A673 (cell line): Measurements from ENCODE around the gene BSDC1. TPM values are rescaled to one million over a fixed set of nuclear protein-coding genes. Genes with fewer than 3 reads are reported as not detected.
A peak's percentile ranks its signal among the peaks of the same experiment; 100 is the strongest.

Experiments used
- BruUV-seq: library from RNA; stranded (reverse); fragments of 400-500 nt; replicated peaks from 2 replicates; lab custom pipeline; 2021; lab: Mats Ljungman, UMichigan
- CTCF ChIA-PET: fragments of 300-600 bp; sonication (Branson Sonifier 250); formaldehyde crosslinking; loops from one replicate; lab custom pipeline; 2022; ENCODE audit warnings: antibody characterized with exemption; lab: Charles Lee
- POLR2A ChIA-PET: fragments of 300-600 bp; sonication (Branson Sonifier 250); formaldehyde crosslinking; loops from one replicate; lab custom pipeline; 2022; ENCODE audit warnings: antibody characterized with exemption; ENCODE audit not compliant: low non-redundant PET; lab: Charles Lee
- DNase-seq: peaks from one replicate; pipeline ENCODE4 v3.0.0-alpha.2; 2015; ENCODE audit warnings: low spot score
- H3K27ac ChIP-seq: fragments of 200-600 bp; sonication (generic); 2 replicates; pipeline ENCODE4 v1.5.1; 2016; ENCODE audit warnings: mixed run types, low read depth, mild to moderate bottlenecking, mixed read lengths, antibody characterized with exemption, low read length; ENCODE audit not compliant: poor library complexity, severe bottlenecking
- H3K27me3 ChIP-seq: fragments of 200-600 bp; sonication (generic); replicated peaks from 2 replicates; pipeline ENCODE4 v1.6.1; 2017; ENCODE audit warnings: mixed run types, low read depth, mild to moderate bottlenecking, mixed read lengths, antibody characterized with exemption, low read length; ENCODE audit not compliant: insufficient read depth, poor library complexity
- H3K36me3 ChIP-seq: fragments of 200-600 bp; sonication (generic); 2 replicates; pipeline ENCODE4 v1.6.1; 2016; ENCODE audit warnings: mixed run types, mild to moderate bottlenecking, mixed read lengths, antibody characterized with exemption, low read length; ENCODE audit not compliant: insufficient read depth, poor library complexity, severe bottlenecking
- H3K4me1 ChIP-seq: fragments of 200-600 bp; sonication (generic); 2 replicates; pipeline ENCODE4 v1.6.1; 2017; ENCODE audit warnings: mixed run types, mild to moderate bottlenecking, mixed read lengths, antibody characterized with exemption, low read length; ENCODE audit not compliant: insufficient read depth, poor library complexity, severe bottlenecking
- H3K4me3 ChIP-seq: fragments of 200-600 bp; sonication (generic); 2 replicates; pipeline ENCODE4 v1.5.1; 2016; ENCODE audit warnings: low read depth, mixed run types, mild to moderate bottlenecking, mixed read lengths, low read length; ENCODE audit not compliant: poor library complexity, severe bottlenecking
- H3K9me3 ChIP-seq: fragments of 200-600 bp; sonication (generic); 2 replicates; pipeline ENCODE4 v1.6.1; 2016; ENCODE audit warnings: mixed run types, low read depth, mild to moderate bottlenecking, mixed read lengths, antibody characterized with exemption, low read length; ENCODE audit not compliant: poor library complexity, severe bottlenecking
- EZH2 ChIP-seq: fragments of 200-600 bp; sonication (generic); IDR thresholded peaks from 2 replicates; pipeline ENCODE4 v1.6.1; 2017; ENCODE audit warnings: borderline replicate concordance, low read depth, mild to moderate bottlenecking, mixed read lengths, antibody characterized with exemption, low read length; ENCODE audit not compliant: poor library complexity, severe bottlenecking
- intact Hi-C: fragments of 100-400 bp; cut with micrococcal nuclease; formaldehyde crosslinking; loops from one replicate; pipeline ENCODE4 v1.10.0; 2022; ENCODE audit not compliant: unreplicated experiment
- total RNA-seq: library from RNA; stranded (reverse); gene quantifications from 2 replicates; pipeline ENCODE4 v1.2.3, GENCODE V29; 2021
- TF ChIP-seq, protein P1 (sequence below): fragments of 300-800, 200-600 bp; sonication (generic); conservative IDR thresholded peaks from 2 replicates; pipeline ENCODE4 v1.5.1; 2017; ENCODE audit warnings: low read depth, mild to moderate bottlenecking, antibody characterized with exemption, low read length, moderate library complexity, mixed read lengths

The BSDC1 gene
- total RNA-seq, 1 experiment from 2014 or later = 48.0 TPM

DNA sequence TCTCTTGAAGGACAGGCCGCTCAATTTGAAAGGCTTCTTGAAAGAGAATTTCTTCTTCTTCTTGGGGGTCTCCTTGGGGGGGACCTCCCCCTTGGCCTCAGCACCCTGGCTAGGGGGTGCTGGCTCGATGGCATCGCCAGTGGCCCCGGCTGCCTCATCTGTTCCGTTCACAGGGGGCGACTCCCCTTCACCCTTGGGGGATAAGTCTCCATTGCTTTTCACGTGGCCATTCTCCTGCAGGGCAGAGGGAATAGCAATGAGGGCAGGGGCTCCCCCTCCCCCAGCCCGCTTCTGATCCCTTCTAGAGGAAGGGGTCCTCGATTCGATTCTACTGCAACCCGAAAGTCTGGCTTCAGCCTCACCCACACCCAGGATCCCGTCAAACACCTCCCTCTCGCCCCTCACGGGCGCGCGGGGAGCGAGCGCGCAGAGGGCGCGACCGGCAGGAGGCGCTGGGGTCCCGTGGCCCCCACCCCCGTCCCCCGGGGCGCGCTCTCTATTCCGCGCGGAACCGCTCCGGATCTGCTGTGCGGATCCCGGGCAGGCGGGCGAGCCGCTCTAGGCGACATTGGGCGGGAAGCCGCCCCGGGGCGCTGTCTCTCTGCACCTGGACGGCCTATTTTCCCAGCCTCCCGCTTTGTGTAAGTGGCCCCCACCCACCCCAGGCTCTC is 59.2 kb downstream of the BSDC1 start:
- intact Hi-C loops = loop anchor here (5.0 to 10.0 kb wide), 2 partner anchors 57 to 110 kb away; partner anchors contain the start of genes BSDC1, EIF3I and TMEM234

GRCh38 chr1:32334274-32334861 is 59.9 kb downstream of the BSDC1 start:
- Histone ChIP-seq H3K4me3 (peak overlapping the region; percentile 99), H3K36me3 (peaks cover 51% of the 10 kb centered on the region), H3K9me3 (no peaks in the 10 kb centered on the region), H3K27me3 (no peaks in the 10 kb centered on the region), H3K27ac (peak overlapping the region; percentile 96), H3K4me1 (peaks cover 15% of the 10 kb centered on the region)
- no TSS peak for BruUV-seq
- CTCF ChIA-PET = no interaction called here
- TF ChIP-seq, protein P1, sequence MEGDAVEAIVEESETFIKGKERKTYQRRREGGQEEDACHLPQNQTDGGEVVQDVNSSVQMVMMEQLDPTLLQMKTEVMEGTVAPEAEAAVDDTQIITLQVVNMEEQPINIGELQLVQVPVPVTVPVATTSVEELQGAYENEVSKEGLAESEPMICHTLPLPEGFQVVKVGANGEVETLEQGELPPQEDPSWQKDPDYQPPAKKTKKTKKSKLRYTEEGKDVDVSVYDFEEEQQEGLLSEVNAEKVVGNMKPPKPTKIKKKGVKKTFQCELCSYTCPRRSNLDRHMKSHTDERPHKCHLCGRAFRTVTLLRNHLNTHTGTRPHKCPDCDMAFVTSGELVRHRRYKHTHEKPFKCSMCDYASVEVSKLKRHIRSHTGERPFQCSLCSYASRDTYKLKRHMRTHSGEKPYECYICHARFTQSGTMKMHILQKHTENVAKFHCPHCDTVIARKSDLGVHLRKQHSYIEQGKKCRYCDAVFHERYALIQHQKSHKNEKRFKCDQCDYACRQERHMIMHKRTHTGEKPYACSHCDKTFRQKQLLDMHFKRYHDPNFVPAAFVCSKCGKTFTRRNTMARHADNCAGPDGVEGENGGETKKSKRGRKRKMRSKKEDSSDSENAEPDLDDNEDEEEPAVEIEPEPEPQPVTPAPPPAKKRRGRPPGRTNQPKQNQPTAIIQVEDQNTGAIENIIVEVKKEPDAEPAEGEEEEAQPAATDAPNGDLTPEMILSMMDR = no peak
- TF ChIP-seq EZH2 = no peak
- peak; percentile 37 for DNase-seq
- POLR2A ChIA-PET = no interaction called here
- intact Hi-C loops = loop anchor here (10.0 kb wide), 1 partner anchor 110 kb away; the partner anchor contains the start of genes EIF3I and TMEM234

More for the DNA sequence above, 59.2 kb downstream of the BSDC1 start:
- TF ChIP-seq, protein P1 = peak; percentile 72
- TF ChIP-seq EZH2 = no peak
- H3K9me3 ChIP-seq = no peaks in the 10 kb centered on the region
- ChIA-PET CTCF (interaction anchor here (0.5 kb wide), 1 partner anchor 226 kb away, joined by 3 read pairs; no protein-coding TSS in a partner anchor), POLR2A (no interaction called here)
- no TSS peak for BruUV-seq
- H3K4me1 ChIP-seq = peaks cover 15% of the 10 kb centered on the region
- peak overlapping the region; percentile 99 for H3K4me3 ChIP-seq
- H3K27me3 ChIP-seq = no peaks in the 10 kb centered on the region
- H3K36me3 ChIP-seq = peaks cover 45% of the 10 kb centered on the region
- DNase-seq = peak; percentile 76
- H3K27ac ChIP-seq = peak overlapping the region; percentile 96

GRCh38 chr1:32333251-32333963 is 60.8 kb downstream of the BSDC1 start:
- POLR2A ChIA-PET = interaction anchor here (0.9 kb wide), 1 partner anchor 61 kb away, joined by 4 read pairs; the partner anchor contains the start of gene BSDC1
- Histone ChIP-seq H3K36me3 (peaks cover 61% of the 10 kb centered on the region), H3K4me3 (no peak overlapping the region), H3K27ac (no peak overlapping the region), H3K4me1 (peaks cover 15% of the 10 kb centered on the region), H3K9me3 (no peaks in the 10 kb centered on the region), H3K27me3 (no peaks in the 10 kb centered on the region)
- no peak for DNase-seq
- BruUV-seq = TSS peak; percentile 89
- intact Hi-C loops = loop anchor here (10.0 kb wide), 1 partner anchor 109 kb away; the partner anchor contains the start of genes EIF3I and TMEM234
- CTCF ChIA-PET = interaction anchor here (0.7 kb wide), 1 partner anchor 296 kb away, joined by 4 read pairs; no protein-coding TSS in a partner anchor
- TF ChIP-seq, protein P1 = no peak
- no peak for TF ChIP-seq EZH2
